Fibroblast of lung (primary cell): ENCODE results near the gene RABGAP1L.
"Not testable (repeated sequence)": the region's sequence is repeated elsewhere in the genome, so short reads cannot be mapped to it uniquely, and the experiment has no call there.

Experiments used
- CTCF ChIP-seq, 2 donors: IDR thresholded peaks in 1 of 2; conservative IDR thresholded peaks in 1 of 2; 1 replicate in 1 of 2; 2 replicates in 1 of 2; pipeline ENCODE4 v1.5.1; 2011 to 2012; ENCODE audit warnings: low read length in 2 of 2, control low read depth in 1 of 2, inconsistent platforms in 1 of 2, low read depth in 1 of 2, mild to moderate bottlenecking in 1 of 2
- EZH2 ChIP-seq: IDR thresholded peaks from 2 replicates; pipeline ENCODE4 v1.5.1; 2012; ENCODE audit warnings: low read length, control low read depth, mild to moderate bottlenecking; ENCODE audit errors: missing control alignments

GRCh38 chr1:174256386-174256785 is 97.1 kb downstream of the RABGAP1L start:
- TF ChIP-seq CTCF (conservative IDR thresholded peaks at IDR 0.05 in 1 of 2, IDR thresholded peaks at IDR 0.05 in 1 of 2; ENCODE audit: low read depth in 1 of 2, low read length in 2 of 2); EZH2: not testable (repeated sequence)
